DMS53 (cell line): Measurements from ENCODE around the gene PPP1R16B.
"Not testable (repeated sequence)": the region's sequence is repeated elsewhere in the genome, so short reads cannot be mapped to it uniquely, and the experiment has no call there.

Experiments used
- DNase-seq: peaks from one replicate; lab custom pipeline; 2025; lab: John Stamatoyannopoulos, UW

Gene PPP1R16B

GRCh38 chr20:38791940-38792339 is 13.6 kb upstream of the PPP1R16B start:
- DNase-seq = no peak

DNA sequence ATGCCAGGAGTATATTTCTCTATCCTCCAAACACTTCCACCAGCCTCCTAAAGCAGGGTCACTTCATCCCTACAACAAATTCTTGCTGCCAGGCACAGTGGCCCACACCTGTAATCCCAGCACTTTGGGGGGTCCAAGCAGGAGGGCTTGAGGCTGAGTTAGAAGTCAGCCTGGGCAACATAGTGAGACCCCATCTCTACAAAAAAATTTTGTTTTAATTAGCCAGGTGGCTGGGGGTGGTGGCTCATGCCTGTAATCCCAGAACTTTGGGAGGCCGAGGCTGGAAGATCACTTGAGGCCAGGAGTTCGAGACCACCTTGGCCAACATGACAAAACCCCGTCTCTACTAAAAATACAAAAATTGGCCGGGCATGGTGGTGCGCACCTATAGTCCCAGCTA is 11.4 kb upstream of the PPP1R16B start:
- not testable (repeated sequence) for DNase-seq

GRCh38 chr20:38798266-38798665 is 7.2 kb upstream of the PPP1R16B start:
- DNase-seq = no peak

DNA sequence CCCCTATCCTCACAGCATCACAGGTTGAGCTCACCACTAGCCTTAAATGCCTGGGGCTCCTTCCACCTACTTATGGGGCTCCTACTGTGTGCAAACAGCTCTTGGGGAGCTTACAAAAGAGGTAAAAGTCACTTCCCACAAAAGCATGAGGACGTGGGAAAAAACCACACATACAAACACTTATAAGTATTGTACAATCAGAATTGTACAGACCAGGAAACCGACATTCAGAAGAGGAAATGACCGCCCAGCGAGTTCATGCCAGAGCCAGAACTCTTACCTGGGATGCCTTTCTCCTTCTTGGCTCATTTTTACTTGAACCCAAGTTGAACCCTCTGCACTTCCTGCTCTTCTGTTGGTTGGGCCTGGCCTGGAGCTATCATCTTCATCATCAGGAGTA is 6.3 kb upstream of the PPP1R16B start:
- DNase-seq = no peak

GRCh38 chr20:38800882-38801281 is 4.6 kb upstream of the PPP1R16B start:
- DNase-seq = no peak

DNA sequence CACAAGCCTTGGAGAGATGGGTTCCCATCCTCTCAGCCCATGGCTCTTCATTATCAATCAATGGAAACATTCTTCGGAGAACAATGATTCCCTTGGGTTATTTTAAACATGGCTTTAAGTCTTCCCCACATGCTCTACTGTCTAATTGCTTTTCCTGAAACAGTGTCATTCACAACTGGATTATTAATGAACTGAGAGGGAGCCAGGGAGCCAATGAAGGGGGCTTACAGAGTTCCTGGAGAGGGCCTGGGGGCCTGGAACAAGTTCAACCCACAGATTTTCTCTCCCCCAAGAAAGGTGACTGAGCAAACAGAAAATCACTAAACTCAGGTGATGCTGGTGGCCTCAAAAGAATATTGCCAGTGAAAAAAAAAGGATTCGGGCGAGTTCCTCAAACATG is 1.3 kb upstream of the PPP1R16B start:
- no peak for DNase-seq

GRCh38 chr20:38804682-38805501 is 605 bp upstream of the PPP1R16B start:
- DNase-seq = no peak

DNA sequence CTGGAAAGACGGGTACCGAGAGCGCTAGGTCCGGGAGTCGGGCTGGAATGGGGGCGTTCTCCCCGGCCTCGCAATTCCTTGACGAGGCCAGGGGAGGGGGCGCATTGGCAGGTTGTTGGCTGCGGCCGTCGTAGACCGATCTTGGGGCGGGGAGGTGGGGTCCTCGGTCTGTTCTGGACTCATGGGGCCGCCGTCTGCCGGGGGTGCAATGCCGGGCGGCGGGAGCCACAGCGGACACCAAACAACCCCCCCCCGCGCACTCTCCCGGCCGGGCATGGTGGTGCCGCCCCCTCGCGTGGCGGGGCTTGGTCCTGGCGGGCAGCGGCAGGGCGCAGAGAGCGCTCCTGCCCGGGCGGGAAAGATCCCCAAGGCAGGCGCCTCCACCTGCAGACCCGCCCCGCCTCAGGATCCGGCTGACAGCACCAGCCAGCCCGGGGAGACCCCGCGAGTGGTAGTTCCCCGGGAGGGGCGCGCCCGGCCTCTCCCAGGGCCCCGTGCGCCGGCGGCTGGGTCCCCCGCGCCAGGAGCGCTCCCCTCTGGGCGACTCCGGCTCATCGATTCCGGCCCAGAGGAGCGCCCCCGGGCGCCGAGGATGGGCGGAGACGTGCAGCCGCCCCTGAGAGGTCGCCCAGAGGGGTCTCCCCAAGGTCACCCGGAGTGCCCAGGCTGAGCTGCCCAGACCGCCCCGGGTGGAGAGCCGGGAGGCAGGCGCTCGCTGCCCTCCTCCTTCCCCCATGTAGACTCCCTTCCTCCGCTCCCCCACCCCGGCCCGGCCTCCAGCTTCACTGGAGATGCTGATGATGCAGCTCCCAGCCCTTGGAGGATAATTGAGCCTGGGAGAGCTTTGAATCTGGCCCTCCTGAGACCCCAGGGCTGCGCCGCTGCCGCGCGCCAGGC is 709 bp downstream of the PPP1R16B start:
- no peak for DNase-seq

- no peak for DNase-seq
Measured at GRCh38 chr20:38806855-38807655, 1.6 kb downstream of the PPP1R16B start.

GRCh38 chr20:38809942-38810341 is 4.4 kb downstream of the PPP1R16B start:
- no peak for DNase-seq

GRCh38 chr20:38810926-38811630 is 5.6 kb downstream of the PPP1R16B start:
- no peak for DNase-seq

DNA sequence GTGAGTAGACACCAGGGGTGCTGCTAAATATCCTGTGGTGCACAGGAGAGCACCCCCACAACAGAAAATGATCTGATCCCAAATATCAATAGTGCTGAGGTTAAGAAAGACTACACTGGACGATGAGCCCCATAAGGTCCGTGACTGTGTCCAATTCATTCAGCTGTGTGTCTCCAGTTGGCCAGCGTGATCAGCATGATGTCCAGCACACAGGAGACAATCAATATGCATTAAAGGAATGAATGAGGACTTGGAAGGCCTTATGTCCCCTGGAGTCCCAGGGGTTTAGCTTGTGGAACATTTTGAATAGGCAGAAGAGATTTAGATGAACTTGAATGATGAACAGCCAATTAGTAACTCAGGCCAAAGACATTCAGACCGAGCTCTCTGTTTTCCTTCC is 6.3 kb downstream of the PPP1R16B start:
- no peak for DNase-seq

DNA sequence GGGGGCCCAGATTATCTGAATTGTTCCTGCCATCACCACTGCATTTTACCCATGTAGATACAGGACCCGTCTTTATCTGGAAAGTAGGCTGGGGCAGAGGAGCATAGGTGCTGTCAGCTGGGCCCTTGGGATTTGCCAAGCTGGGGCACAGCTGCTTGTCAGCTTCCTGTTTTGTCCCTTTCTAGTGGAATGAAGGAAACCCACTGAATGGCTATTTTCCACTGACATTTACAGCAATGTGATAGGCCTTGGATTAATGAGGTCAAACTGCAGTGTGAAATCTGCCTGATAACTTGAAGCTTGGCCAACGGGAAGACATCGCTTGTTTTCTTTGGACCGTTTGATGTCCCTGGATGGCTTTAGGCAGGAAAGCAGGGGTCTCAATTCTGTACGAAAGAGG is 6.7 kb downstream of the PPP1R16B start:
- DNase-seq = no peak

DNA sequence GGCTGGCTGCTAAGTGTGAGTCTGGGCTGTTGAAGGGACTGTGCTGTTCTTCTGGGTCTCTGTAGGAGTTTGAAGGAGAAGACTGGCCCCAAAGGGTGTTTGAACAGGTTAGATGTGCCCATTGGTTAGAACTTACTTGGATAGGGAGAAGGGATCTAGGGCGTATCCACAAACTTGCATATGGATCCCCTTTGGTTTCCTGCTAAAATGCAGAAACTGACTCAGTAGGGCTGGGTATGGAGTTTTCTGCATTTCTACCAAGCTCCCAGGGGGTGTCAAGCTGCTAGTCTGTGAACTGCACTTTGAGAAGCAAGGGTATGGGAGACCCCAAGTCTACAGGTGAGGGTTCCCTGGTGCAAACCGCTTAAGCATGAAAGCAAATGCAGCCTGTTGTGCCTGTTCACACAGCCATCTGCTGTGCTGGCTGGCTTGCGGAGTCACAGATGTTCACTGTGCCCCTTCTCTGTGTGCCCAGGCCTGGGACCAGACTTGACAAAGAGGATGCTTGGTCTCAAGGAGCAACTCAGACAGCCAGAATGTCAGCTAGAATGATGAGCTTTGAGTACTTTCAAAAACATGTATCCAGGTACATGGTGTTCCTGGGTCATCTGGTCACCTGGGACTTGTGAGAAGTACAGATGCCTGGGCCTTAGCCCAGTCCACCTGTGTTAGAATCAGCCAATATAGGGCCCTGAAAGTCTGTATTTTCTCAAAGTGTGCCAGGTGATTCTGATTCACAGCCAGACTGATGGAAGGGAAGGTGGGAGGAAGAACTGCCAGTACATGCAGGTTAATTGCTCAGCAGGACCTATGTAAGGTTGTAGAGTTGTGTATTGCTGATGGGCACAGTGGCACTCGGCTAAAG is 7.4 kb downstream of the PPP1R16B start:
- no peak for DNase-seq

DNA sequence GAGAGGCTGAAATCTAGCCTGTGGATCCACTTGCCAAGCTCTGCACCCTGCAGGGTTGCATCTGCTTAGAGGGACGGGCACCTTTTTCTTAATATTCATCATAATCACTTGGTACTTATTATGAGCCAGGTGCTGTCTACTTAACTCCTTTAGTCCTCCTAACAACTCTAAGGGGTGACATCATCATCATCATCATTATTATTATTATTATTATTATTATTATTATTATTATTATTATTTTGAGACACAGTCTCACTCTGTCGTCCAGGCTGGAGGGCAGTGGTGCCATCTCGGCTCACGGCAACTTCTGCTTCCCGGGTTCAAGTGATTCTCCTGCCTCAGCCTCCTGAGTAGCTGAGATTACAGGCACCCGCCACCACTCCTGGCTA is 8.1 kb downstream of the PPP1R16B start:
- DNase-seq = not testable (repeated sequence)

- DNase-seq = no peak
Measured at GRCh38 chr20:38815446-38815845, 9.9 kb downstream of the PPP1R16B start.

DNA sequence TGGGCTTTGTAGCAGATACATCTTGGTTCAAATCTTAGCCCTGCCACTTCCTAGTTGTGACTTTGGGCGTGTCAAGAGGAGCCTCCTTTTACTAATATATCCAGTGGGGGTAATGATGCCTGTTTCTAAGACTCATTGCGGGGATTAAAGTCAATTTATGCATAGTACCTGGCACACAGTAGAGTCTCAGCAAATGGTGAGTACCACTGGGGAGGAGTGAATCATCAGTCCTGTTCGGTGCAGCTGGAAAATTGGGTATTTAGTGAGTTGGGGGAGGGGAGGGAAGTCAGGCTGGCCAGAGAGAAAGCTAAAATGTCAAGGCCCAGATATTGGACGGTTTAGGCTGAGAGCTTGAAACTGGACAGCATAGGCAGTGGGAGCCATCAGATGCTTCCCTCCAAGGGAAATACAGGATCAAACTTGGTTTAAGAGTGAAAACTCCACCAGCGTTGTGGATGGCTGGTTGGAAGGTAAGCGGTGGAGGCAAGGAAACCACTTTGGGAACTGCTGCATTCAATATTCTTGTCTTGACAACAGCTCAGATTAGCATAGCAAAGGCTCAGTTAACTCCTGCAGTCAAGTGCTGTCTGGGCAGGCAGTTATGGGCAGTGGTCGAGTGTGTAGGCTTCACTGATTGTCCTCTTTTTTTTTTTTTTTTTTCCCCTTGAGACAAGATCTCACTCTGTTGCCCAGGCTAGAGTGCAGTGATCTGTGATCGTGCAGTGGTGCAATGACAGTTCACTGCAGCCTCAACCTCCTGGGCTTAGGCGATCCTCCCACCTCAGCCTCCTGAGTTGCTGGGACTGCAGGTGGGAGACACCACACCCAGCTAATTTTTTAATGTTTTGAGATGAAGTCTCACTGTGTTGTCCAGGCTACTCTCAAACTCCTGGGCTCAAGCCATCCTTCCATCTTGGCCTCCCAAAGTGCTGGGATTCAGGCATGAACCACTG is 12.9 kb downstream of the PPP1R16B start:
- DNase-seq = no peak

DNA sequence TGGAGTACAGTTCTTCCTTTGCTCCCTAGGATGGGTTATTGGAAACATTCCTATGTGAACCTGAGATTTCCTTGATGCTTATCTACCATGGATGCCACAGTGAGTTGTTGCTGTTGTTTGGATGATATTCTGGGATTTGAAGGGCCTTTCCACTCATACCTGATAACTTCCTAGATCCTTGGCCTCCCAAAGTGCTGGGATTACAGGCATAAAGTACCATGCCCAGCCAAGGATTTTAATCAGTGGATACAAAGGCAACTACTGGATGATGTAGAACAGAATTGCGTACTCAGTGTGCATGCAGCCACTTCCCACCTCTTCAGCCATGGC is 20.0 kb downstream of the PPP1R16B start:
- DNase-seq = no peak

DNA sequence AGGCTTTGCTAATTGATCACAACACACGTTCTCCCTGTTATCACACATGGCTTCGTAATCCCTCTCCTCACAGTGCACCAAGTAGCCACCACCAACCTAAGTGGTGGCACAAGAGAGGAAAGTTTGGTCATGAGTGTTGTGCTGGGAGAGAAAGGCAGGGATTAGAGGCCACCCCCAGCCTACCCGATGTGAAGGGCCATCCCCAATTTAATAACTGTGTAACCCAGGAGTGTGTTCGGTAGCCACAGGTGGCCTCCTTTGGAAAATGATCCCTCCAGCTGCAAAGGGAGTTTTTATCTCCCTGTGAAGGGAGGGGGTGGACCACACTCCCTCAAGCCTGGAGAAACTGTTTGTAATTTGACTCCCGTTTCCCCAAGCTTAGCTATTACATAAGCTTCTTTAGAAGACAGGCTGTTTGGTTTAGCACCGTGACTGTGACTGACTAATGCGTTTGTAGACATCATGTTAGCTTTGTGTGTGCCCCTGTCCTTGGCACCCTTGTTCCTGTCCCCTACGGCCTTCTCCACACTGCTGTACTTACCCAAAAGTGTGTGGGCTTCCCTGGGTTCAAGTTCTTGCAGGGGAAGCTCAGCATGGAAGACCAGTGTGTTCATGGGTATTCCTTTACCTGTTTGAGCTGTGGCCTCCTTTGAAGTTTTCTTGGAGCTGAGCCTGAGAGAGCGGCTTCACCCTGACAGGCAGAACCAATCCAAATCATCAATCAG is 20.6 kb downstream of the PPP1R16B start:
- peak; percentile 49 for DNase-seq
